GM18511 (cell line): ENCODE results near the gene CLDN9.
A peak's percentile ranks its signal among the peaks of the same experiment; 100 is the strongest.

Experiments
- ATAC-seq: cut with Tn5 transposase; IDR thresholded peaks from one replicate; pipeline ENCODE4 v1.9.1; 2021; ENCODE audit warnings: mild to moderate bottlenecking, moderate library complexity; ENCODE audit not compliant: unreplicated experiment

Gene CLDN9

GRCh38 chr16:3017794-3018506 is 5.2 kb downstream of the CLDN9 start, which contains the start of gene CLDN6:
TSS of gene CLDN6 (minus strand) at chr16:3018183. CDS start at chr16:3016021, 2,162 bp downstream.
- ATAC-seq: no peak

- no peak for ATAC-seq
These were observed 7.0 kb downstream of the CLDN9 start for GRCh38 chr16:3019594-3020246.

GRCh38 chr16:3020247-3020603 is 7.5 kb downstream of the CLDN9 start, which contains the start of gene TNFRSF12A:
TSS of gene TNFRSF12A (plus strand) at chr16:3020368. CDS start at chr16:3020398, 30 bp downstream.
- no peak for ATAC-seq

GRCh38 chr16:3020604-3021448 is 8.1 kb downstream of the CLDN9 start:
- ATAC-seq: no peak

GRCh38 chr16:3021449-3022207 is 8.9 kb downstream of the CLDN9 start:
- no peak for ATAC-seq

GRCh38 chr16:3022208-3022683 is 9.5 kb downstream of the CLDN9 start:
- no peak for ATAC-seq

GRCh38 chr16:3022684-3023414 is 10.1 kb downstream of the CLDN9 start:
- ATAC-seq: no peak

GRCh38 chr16:3023415-3023668 is 10.6 kb downstream of the CLDN9 start:
- no peak for ATAC-seq

- ATAC-seq: peak; percentile 80
These were observed 11.2 kb downstream of the CLDN9 start, which contains the start of the genes HCFC1R1 and THOC6 for GRCh38 chr16:3023669-3024478. TSS of gene HCFC1R1 (minus strand) at chr16:3023942. CDS start at chr16:3023941, 1 bp downstream. TSS of gene THOC6 (plus strand) at chr16:3024035. CDS start at chr16:3024327, 292 bp downstream.

GRCh38 chr16:3025032-3026002 is 12.6 kb downstream of the CLDN9 start:
- ATAC-seq: no peak

- no peak for ATAC-seq
These were observed 13.3 kb downstream of the CLDN9 start for GRCh38 chr16:3026003-3026378.

- no peak for ATAC-seq
These were observed 14.1 kb downstream of the CLDN9 start for GRCh38 chr16:3026609-3027488.

GRCh38 chr16:3027489-3027795 is 14.7 kb downstream of the CLDN9 start:
- ATAC-seq: no peak

GRCh38 chr16:3027983-3028715 is 15.4 kb downstream of the CLDN9 start:
- ATAC-seq: no peak

- no peak for ATAC-seq
These were observed 16.1 kb downstream of the CLDN9 start for GRCh38 chr16:3028716-3029319.
